Adrenal gland (tissue), 5 donors: ENCODE results near the gene COPB2.

Experiments
- POLR2A ChIP-seq, 2 donors: fragments of 450-650 bp; IDR thresholded peaks; one replicate each; pipeline ENCODE4 v1.6.1; 2017; ENCODE audit warnings: antibody characterized with exemption in 2 of 2, mild to moderate bottlenecking in 2 of 2, moderate library complexity in 1 of 2
- TF ChIP-seq, protein P1 (sequence below), 6 experiments: fragments of 450-650 bp in 4 of 6; fragments of 200-600 bp in 2 of 6; sonication (generic) in 1 of 6; IDR thresholded peaks; 1 replicate in 5 of 6; 2 replicates in 1 of 6; pipeline versions ENCODE4 v1.5.1 to v1.8.0; 2016 to 2021; ENCODE audit warnings: antibody characterized with exemption in 6 of 6, mild to moderate bottlenecking in 2 of 6, moderate library complexity in 1 of 6
- donor health status: DM: no; HTN: no; CAD: no.

DNA sequence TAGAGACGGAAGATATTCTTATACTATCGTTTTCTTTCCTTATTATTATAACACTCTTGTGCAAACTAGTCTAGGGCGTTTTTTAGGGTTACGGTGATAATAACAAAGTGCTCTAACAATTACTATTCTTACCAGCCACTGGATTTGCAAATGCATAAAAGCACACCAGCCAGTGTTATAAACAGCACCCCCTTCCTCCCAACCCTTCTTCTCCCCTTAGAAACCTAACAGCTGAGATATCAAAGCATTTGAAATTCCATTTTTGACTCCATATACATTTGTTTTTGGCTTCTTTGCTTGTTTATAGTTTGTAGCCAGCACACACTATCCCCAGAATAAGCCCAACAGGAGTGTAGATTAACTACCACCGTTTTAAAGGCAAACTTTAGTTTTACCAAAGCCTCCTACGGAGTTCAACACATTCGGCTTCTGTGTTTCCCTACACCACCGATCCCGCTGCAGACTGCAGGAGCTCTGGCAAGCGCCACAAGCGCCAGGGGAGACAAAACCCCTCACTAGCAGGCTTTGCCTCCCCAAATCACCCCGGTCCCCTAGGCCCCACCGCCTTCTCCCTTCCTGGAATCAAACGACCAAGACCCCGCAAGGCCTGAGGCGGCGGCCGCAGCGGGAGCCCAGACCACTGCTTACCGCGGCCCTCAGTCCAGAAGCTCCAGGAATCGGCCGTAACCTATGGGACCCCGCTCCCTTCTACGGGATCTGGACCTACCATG is 461 bp downstream of the COPB2 start:
- TF ChIP-seq, protein P1, sequence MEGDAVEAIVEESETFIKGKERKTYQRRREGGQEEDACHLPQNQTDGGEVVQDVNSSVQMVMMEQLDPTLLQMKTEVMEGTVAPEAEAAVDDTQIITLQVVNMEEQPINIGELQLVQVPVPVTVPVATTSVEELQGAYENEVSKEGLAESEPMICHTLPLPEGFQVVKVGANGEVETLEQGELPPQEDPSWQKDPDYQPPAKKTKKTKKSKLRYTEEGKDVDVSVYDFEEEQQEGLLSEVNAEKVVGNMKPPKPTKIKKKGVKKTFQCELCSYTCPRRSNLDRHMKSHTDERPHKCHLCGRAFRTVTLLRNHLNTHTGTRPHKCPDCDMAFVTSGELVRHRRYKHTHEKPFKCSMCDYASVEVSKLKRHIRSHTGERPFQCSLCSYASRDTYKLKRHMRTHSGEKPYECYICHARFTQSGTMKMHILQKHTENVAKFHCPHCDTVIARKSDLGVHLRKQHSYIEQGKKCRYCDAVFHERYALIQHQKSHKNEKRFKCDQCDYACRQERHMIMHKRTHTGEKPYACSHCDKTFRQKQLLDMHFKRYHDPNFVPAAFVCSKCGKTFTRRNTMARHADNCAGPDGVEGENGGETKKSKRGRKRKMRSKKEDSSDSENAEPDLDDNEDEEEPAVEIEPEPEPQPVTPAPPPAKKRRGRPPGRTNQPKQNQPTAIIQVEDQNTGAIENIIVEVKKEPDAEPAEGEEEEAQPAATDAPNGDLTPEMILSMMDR (IDR thresholded peaks at IDR 0.05) = no peak
- TF ChIP-seq POLR2A (IDR thresholded peaks at IDR 0.05) = no peak
